Right lobe of liver (tissue), 4 donors: Measurements from ENCODE around the gene DAZAP1.

Experiments used
- CTCF ChIP-seq, 4 donors: fragments of 200-600 bp in 3 of 4; fragments of 450-650 bp in 1 of 4; IDR thresholded peaks; one replicate each; pipeline versions ENCODE4 v1.5.1 to v1.8.0; 2016 to 2022; ENCODE audit warnings: antibody characterized with exemption in 4 of 4, mild to moderate bottlenecking in 2 of 4
- POLR2A ChIP-seq: fragments of 450-650 bp; IDR thresholded peaks from one replicate; pipeline ENCODE4 v1.6.1; 2017; ENCODE audit warnings: antibody characterized with exemption, mild to moderate bottlenecking
- donor health status: DM: no; HTN: no; CAD: no.
- donor health status: DM: no; HTN: no; CAD: no.
- donor health status: DM: no; HTN: yes; CAD: no.

- TF ChIP-seq CTCF (IDR thresholded peaks at IDR 0.05) (no peak), POLR2A (no peak)
These were observed 25.1 kb upstream of the DAZAP1 start for GRCh38 chr19:1382250-1382649.
